Loucy (cell line): ENCODE measurements around the gene HSD17B12.

Experiments used
- H2AFZ ChIP-seq: fragments of 200-600 bp; sonication (generic); 2 replicates; pipeline ENCODE4 v1.6.0; 2016; ENCODE audit warnings: antibody characterized with exemption, mild to moderate bottlenecking, low read length, moderate library complexity
- H3F3A ChIP-seq: fragments of 200-600 bp; 2 replicates; pipeline ENCODE4 v1.6.0; 2016; ENCODE audit warnings: antibody characterized with exemption, low read depth, mild to moderate bottlenecking
- H3K27me3 ChIP-seq: fragments of 200-600 bp; sonication (generic); 2 replicates; pipeline ENCODE4 v1.6.1; 2014; ENCODE audit warnings: low read length, mild to moderate bottlenecking; ENCODE audit not compliant: insufficient read depth, poor library complexity, severe bottlenecking
- H3K36me3 ChIP-seq: fragments of 200-600 bp; sonication (generic); 2 replicates; pipeline ENCODE4 v1.6.1; 2016; ENCODE audit warnings: low read length; ENCODE audit not compliant: insufficient read depth
- H3K4me1 ChIP-seq: fragments of 200-600 bp; sonication (generic); 2 replicates; pipeline ENCODE4 v1.5.1; 2014; ENCODE audit warnings: low read length, mild to moderate bottlenecking; ENCODE audit not compliant: insufficient read depth, poor library complexity, severe bottlenecking
- H3K4me2 ChIP-seq: fragments of 200-600 bp; sonication (generic); 2 replicates; pipeline ENCODE4 v1.6.0; 2014; ENCODE audit warnings: antibody characterized with exemption, low read length, low read depth, mild to moderate bottlenecking; ENCODE audit not compliant: poor library complexity, severe bottlenecking
- H3K4me3 ChIP-seq: fragments of 200-600 bp; sonication (generic); 2 replicates; pipeline ENCODE4 v1.5.1; 2014; ENCODE audit warnings: low read length, mild to moderate bottlenecking, mixed read lengths; ENCODE audit not compliant: poor library complexity, severe bottlenecking
- H3K79me2 ChIP-seq: fragments of 200-600 bp; sonication (generic); 2 replicates; pipeline ENCODE4 v1.6.1; 2014; ENCODE audit warnings: low read length; ENCODE audit not compliant: insufficient read depth
- H3K9ac ChIP-seq: fragments of 200-600 bp; sonication (generic); 2 replicates; pipeline ENCODE4 v1.6.0; 2014; ENCODE audit warnings: mild to moderate bottlenecking, low read depth, low read length, moderate library complexity; ENCODE audit not compliant: poor library complexity, severe bottlenecking
- H3K9me2 ChIP-seq: fragments of 200-600 bp; sonication (generic); replicated peaks from 2 replicates; pipeline ENCODE4 v1.6.1; 2016; ENCODE audit warnings: low read depth, low read length, mixed read lengths
- H3K9me3 ChIP-seq: fragments of 200-600 bp; sonication (generic); 2 replicates; pipeline ENCODE4 v1.6.1; 2014; ENCODE audit warnings: mild to moderate bottlenecking, antibody characterized with exemption, low read length, low read depth; ENCODE audit not compliant: insufficient read depth
- H4K20me1 ChIP-seq: fragments of 200-600 bp; sonication (generic); 2 replicates; pipeline ENCODE4 v1.6.0; 2014; ENCODE audit warnings: antibody characterized with exemption, low read length, mild to moderate bottlenecking; ENCODE audit not compliant: insufficient read depth, poor library complexity, severe bottlenecking
- CTCF ChIP-seq: fragments of 200-600 bp; sonication (generic); conservative IDR thresholded peaks from 2 replicates; pipeline ENCODE4 v1.5.1; 2014; ENCODE audit warnings: mild to moderate bottlenecking, antibody characterized with exemption, low read length
- EZH2phosphoT487 ChIP-seq: fragments of 200-600 bp; IDR thresholded peaks from 2 replicates; pipeline ENCODE4 v1.6.1; 2018; ENCODE audit warnings: antibody characterized with exemption, mild to moderate bottlenecking, moderate library complexity, borderline replicate concordance

The HSD17B12 gene

GRCh38 chr11:43797337-43797736 lies 116.8 kb downstream of the HSD17B12 start:
- no peaks in the 10 kb centered on the region for H3K9me3 ChIP-seq
- no peaks in the 10 kb centered on the region for H4K20me1 ChIP-seq
- H3F3A ChIP-seq, result no peaks in the 10 kb centered on the region
- H2AFZ ChIP-seq, result no peak overlapping the region
- no peaks in the 10 kb centered on the region for H3K36me3 ChIP-seq
- H3K27me3 ChIP-seq, result no peaks in the 10 kb centered on the region
- H3K4me1 ChIP-seq, result no peaks in the 10 kb centered on the region
- H3K4me2 ChIP-seq, result no peak overlapping the region
- no peaks in the 10 kb centered on the region for H3K9me2 ChIP-seq
- no peak for TF ChIP-seq CTCF
- TF ChIP-seq EZH2phosphoT487, result no peak
- no peak overlapping the region for H3K9ac ChIP-seq
- no peaks in the 10 kb centered on the region for H3K79me2 ChIP-seq
- H3K4me3 ChIP-seq, result no peak overlapping the region

- H3K9me3 ChIP-seq, result no peaks in the 10 kb centered on the region
- H3K9me2 ChIP-seq, result no peaks in the 10 kb centered on the region
- no peak overlapping the region for H3K4me3 ChIP-seq
- H3K36me3 ChIP-seq, result no peaks in the 10 kb centered on the region
- TF ChIP-seq CTCF (no peak), EZH2phosphoT487 (no peak)
- H2AFZ ChIP-seq, result no peak overlapping the region
- H3K9ac ChIP-seq, result no peak overlapping the region
- no peaks in the 10 kb centered on the region for H3F3A ChIP-seq
- H3K27me3 ChIP-seq, result no peaks in the 10 kb centered on the region
- no peaks in the 10 kb centered on the region for H4K20me1 ChIP-seq
- no peak overlapping the region for H3K4me2 ChIP-seq
- H3K4me1 ChIP-seq, result no peaks in the 10 kb centered on the region
- H3K79me2 ChIP-seq, result no peaks in the 10 kb centered on the region
Measured at GRCh38 chr11:43797866-43798265, 117.3 kb downstream of the HSD17B12 start.

GRCh38 chr11:43802509-43802908 lies 122.0 kb downstream of the HSD17B12 start:
- H3K4me3 ChIP-seq, result no peak overlapping the region
- no peaks in the 10 kb centered on the region for H3K79me2 ChIP-seq
- no peaks in the 10 kb centered on the region for H4K20me1 ChIP-seq
- no peaks in the 10 kb centered on the region for H3F3A ChIP-seq
- no peaks in the 10 kb centered on the region for H3K27me3 ChIP-seq
- H3K9me2 ChIP-seq, result no peaks in the 10 kb centered on the region
- H2AFZ ChIP-seq, result no peak overlapping the region
- TF ChIP-seq EZH2phosphoT487 (no peak), CTCF (peak; percentile 76)
- H3K9ac ChIP-seq, result no peak overlapping the region
- H3K4me1 ChIP-seq, result no peaks in the 10 kb centered on the region
- 0 out of 2 replicates have a peak, but pooled peaks cover 6% of the 10 kb centered on the region for H3K9me3 ChIP-seq
- no peak overlapping the region for H3K4me2 ChIP-seq
- H3K36me3 ChIP-seq, result peaks cover 8% of the 10 kb centered on the region; the same call in 1 of the 2 replicates
